ENCODE results near the gene KMT5C.

KMT5C gene

DNA sequence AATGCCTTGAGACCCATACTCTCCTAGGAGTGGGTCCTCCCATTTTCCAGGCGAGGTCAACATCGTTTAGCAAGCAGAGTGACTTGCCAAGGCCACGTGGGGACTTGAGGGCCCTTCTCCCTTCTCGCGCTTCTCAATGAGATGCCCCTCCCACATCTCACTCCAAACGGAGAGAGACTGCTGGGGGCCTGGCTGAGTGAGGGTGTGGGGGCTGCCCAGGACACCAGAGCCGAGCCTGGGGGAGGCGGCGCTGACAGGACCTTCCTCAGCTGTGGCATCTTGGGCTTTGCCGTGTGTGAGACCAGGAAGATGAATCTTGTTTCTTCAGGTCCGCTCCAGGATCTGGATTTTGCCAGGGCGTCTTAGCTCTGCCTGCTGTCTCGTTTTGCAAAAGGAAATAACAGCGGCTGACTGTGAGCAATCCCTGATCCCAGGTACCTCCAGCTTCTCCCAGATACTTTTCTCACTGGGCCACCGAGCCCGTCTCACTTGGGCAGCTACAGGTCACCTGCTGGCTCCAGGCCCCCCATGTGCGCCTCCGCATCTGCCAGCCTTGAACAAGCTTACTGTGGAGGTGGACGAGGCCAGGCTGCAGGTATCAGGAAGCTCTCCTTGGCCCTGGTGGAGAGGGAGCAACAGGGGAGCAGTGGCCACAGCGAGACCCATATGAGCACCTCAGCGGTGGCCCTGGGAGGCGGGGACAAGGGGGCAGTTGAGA lies 8.8 kb downstream of the KMT5C start:
- no peak for DNase-seq

DNA sequence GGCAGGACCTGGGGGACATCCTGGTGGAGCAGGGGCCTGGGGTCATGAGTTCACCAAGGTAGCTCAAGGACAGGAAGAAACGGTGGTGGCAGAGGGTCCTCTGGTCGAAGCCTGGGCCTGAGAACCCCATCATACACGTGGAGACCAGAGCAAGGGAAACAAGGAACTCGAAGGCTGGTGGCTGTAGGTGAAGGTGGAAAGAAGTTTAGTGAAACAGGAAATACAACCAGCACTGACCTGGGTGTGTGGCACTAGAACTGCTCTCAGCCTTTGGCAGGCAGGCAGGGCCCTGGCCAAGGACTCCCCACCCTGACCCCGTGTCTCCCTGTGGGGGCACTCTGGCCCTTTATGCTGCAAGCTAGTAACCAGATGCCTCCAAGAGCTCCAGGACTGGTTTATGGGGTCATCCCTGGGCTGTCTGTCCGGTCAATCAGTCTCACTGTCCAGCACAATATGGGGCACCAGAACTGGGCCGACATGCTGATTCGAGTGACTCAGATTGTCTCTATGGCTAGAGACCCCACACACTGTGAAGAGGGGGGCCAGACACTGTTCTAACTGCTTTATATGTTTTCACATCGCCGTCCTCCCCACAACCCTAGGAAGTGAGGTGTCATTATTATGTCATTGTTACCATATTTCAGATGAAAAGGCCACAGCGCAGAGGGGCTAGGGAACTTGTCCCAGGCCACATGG lies 11.1 kb downstream of the KMT5C start:
- no peak for DNase-seq

DNA sequence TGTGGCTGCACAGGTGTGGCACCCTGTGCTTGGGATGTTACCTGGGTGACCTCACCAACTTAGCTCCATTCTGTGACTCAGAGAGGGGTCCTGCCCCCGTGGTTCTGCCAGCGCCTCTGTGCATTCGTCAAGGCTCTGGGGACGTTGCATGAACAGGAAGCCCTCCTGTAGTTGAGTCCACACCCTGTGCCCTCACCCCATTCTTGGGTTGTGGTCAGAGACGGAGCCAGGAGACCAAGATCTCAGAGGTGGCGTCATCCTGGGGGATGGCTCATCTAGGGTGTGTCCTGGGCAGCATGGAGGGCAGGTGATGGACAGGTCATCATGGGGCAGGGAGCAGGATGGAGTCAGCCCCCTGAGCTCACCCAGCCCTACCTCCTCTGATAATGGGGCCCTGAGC lies 12.4 kb downstream of the KMT5C start:
- no peak for DNase-seq

GRCh38 chr19:55352549-55353145 lies 13.0 kb downstream of the KMT5C start:
- no peak for DNase-seq

DNA sequence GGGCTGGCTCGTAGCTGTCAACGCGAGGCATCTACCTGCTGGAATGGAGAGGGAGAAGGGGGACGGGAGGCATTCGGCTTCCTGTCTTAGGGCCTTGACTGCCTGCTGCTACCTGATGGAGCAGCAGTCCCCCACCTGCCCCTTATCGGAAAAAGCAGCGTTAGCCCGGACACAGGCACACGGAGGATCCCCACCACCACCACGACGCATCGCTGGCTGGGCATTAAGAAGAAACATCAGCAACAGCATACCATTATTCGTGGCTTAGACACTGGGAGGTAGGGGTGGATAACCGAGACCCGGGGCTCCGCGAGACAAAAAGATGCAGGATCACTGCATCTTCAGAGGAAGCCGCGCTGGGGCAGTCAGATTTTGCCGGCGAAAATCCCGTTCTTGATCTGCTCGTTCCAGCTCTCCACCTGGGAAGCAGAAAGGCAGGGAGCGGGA lies 13.7 kb downstream of the KMT5C start:
- DNase-seq, result no peak

- peak; percentile 61 to 72 for DNase-seq
These were observed 14.4 kb downstream of the KMT5C start for GRCh38 chr19:55353803-55354697.

DNA sequence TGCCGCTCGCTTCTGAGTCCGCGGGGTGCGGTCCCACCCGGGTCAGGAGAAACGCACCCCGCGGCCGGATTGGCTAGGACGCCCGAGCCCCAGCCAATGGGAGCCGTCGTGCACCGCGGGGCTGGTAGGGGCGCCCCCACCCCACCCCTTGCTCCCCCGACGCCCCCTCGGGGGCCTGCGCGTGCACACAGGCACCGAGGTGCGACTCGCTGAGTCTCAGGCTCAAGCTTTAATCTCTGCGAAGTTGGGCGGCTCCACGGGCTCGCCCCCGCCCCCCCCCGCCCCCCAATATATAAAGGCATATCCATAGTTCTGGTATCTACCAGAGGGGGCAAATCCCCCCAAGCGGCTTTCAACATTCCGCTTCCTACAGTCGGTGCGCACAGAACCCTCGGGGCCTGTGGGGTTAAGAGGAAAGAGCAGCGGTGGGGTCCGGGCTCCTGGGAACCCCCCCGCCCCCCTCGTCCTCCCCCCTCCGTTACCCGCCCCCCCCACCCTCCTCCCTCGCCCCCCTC lies 15.1 kb downstream of the KMT5C start, which contains the start of gene COX6B2:
COX6B2 (minus strand) TSS at position 22 of the 515 bp plus-strand sequence. CDS start 198 bp downstream, outside the sequence.
- no peak for DNase-seq

DNA sequence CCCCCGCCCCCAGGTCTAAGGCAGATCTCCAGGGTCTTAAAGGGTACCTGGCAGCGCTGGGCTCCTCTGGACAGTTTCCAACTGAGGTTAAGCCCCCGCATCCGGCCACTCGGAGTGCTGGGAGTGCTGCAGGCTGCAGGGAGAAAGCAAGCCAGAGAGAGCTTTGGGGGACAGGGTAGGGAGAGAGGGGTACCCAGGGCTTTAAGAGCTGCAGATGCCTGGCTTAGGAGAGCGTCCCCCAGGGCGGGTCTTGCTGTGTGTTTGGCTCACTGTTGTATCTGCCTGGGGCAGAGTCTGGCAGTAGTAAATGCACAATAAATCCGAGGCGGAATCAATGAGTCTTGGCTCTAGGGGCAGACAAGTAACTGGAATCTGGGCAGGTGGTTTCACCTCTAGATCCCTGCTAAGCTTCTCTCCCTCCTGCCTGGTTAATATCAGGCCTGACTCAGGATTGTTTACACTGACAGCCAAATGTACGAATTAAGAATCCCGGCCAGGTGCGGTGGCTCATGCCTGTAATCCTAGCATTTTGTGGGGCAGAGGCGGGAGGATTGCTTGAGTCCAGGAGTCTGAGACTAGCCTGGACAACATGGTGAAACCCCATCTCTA lies 15.6 kb downstream of the KMT5C start:
- DNase-seq, result no peak

DNA sequence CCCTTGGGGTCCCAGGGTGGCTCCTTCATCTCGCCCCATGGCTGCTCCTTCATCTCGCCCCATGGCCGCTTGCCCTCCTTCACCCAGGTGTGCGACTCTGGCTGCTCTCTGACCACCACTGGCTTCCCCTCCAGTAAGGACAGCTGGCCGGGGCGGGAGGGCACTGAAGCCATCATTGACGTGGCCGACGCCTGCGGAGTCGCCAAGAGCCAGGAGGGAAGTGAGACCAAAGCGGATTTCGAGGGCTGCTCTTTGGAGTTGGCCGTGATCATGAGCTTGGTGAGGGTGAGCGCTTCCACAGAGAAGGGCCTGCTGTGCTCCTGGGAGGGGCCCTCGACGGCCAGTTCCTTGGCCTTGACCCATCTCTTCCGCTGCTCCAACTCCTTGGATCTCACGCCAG lies 18.8 kb downstream of the KMT5C start:
- no peak for DNase-seq

DNA sequence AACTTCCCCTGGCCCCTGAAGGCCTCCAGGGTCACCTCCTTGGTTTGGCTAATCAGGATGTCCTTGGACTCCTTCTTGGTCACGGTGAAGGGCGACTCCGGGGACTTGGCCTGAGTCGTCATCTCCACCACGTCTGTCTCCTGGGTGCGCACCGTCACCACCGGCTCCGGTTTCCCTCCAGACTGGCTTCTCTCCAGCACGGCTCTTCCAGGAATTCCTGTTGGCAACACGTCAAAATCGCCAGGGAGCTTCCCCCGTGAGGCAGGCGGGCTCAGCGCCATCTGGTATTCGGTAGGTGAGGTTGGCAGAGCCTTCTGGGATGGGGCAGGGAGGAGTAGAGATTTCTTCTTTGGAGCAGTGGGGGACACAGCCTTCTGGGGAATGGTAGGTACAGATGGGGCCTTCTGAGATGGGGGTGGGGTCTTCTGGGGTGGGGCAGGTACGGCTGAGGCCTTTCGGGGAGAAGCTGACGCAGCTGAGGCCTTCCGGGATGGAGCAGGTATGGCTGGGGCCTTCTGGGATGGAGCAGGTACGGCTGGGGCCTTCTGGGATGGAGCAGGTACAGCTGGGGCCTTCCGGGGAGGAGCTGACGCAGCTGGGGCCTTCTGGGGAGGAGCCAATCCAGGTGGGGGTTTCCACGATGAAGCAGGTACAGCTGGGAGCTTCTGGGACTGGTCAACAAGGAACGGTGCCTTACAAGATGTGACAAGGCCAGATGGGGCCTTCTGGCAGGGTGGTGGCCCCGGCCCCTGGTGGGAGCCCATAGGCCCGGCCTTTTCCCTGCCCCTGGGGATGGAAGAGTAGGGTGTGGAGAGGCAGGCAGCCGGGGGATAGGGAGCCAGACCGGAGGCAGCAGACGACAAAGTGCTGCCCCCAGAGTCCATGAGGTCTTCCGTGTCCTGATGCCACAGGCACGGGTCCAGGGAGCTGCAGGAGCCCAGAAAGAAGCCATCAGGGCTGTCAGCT lies 19.6 kb downstream of the KMT5C start:
- no peak for DNase-seq

- DNase-seq, result no peak
These were observed 21.2 kb downstream of the KMT5C start for GRCh38 chr19:55360902-55361301.

DNA sequence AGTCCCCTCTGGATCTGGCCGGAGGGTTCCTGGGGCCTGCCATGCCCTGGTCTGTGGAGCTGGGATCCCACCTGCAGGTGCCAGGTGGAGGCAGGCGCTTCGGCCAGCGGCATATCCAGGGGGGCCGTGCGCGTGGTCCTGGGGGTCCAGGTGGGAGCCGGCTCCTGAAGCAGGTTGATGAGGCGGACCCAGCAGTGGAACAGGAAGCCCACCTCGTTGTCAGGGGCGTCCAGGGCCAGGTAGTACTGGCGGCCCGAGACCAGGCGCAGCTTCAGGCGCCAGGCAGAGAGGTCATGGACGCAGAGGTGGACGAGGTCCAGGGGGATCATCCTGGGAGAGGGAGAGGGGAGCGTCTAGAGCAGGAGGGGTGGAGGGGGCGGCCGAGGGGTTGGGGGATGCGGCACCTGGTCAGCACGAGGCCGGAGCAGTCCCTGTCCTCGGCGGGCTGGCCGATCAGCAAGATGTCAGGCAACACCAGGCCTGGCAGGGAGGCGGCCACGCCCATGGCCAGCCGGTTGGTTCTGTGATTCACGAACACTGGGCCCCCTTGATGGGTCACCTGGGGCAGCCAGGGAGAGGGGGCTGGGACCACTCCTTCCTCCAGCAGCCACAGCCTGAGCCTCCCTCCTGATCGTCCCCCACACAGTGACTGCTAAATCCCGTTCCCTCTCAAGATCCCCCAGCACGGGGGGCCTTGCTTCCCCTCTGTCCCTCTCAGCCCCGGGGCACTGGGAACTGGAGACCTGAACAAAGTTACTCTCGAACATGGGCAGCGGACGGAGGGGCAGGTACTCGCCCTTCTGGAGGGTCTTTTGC lies 22.7 kb downstream of the KMT5C start:
- DNase-seq, result no peak

- no peak for DNase-seq
These were observed 23.5 kb downstream of the KMT5C start, which contains the start of gene GARIN5B for GRCh38 chr19:55362990-55363716. TSS of gene GARIN5B (minus strand) at chr19:55363260. CDS start at chr19:55363066, 194 bp downstream.

DNA sequence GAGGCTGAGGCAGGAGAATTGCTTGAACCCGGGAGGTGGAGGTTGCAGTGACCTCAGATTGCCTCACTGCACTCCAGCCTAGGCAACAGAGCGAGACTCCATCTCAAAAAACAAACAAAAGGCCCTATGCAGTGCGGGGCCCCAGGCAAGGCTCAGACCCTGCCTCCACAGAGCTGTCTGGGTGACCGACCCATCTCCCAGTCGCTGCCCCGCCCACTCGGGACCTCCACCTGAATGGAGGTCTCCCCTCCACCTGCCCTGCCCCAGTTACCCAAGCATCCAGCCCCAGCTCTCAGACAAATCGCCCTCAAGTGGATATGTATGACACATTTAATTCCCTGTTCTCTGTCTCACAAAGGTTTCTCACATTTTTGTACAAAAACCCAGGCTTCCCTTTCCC lies 25.6 kb downstream of the KMT5C start:
- DNase-seq, result no peak

GRCh38 chr19:55365964-55366363 lies 26.3 kb downstream of the KMT5C start:
- DNase-seq, result no peak

- DNase-seq, result no peak
These were observed 27.1 kb downstream of the KMT5C start for GRCh38 chr19:55366790-55367189.

DNA sequence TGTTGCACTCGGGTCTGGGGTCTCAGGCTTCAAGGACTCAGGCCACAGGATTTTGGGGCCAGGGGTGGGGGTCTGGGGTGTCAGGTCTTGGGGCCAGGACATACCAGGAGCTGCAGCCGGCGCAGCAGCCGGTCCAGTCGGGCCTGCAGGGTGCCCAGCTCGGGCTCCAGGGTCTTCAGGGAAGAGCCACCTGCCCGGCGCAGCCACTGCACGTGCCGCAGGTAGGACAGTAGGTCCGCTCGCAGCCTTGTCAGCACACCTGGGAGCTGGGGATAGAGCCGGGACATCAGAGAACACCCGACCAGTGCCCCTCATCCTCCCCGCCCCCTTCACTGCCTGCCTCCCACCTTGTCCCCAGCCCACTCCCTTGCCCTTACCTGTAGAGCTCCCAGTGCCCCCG lies 28.4 kb downstream of the KMT5C start:
- DNase-seq, result no peak

GRCh38 chr19:55368701-55369563 lies 29.3 kb downstream of the KMT5C start:
- DNase-seq, result peak in 1 of 2 experiments; percentile 55

Data from activated T-cell treated with anti-CD3 and anti-CD28 coated beads, Interleukin-2, amount 50 U/mL, for 48 hours (primary cell).